CD14-positive monocyte (primary cell): ENCODE data around the gene ZNF648. TPM values are rescaled to one million over a fixed set of nuclear protein-coding genes. Genes with fewer than 3 reads are reported as not detected.

Experiments
- DNase-seq, 3 donors: peaks; one replicate each; pipeline ENCODE4 v3.0.0-alpha.2; 2011 to 2022
- H2AFZ ChIP-seq: 2 replicates; pipeline ENCODE4 v1.6.0; 2012; ENCODE audit warnings: mild to moderate bottlenecking, low read depth, low read length, inconsistent platforms; ENCODE audit not compliant: insufficient read depth, poor library complexity, severe bottlenecking
- H3K27ac ChIP-seq, 2 donors: 1 replicate in 1 of 2; 2 replicates in 1 of 2; pipeline ENCODE4 v1.5.1; 2012 to 2013; ENCODE audit warnings: low read length in 2 of 2, control low read depth in 1 of 2, inconsistent platforms in 1 of 2, low read depth in 1 of 2, mild to moderate bottlenecking in 1 of 2
- H3K27me3 ChIP-seq, 2 donors: one replicate each; pipeline versions ENCODE4 v1.6.0 to v1.6.1; 2011 to 2013; ENCODE audit warnings: low read length in 2 of 2; ENCODE audit not compliant: control insufficient read depth in 2 of 2, insufficient read depth in 2 of 2
- H3K36me3 ChIP-seq, 2 donors: replicated peaks in 1 of 2; 1 replicate in 1 of 2; 2 replicates in 1 of 2; pipeline versions ENCODE4 v1.5.1 to v1.6.1; 2012 to 2013; ENCODE audit warnings: low read length in 2 of 2, control low read depth in 1 of 2, inconsistent platforms in 1 of 2, mild to moderate bottlenecking in 1 of 2; ENCODE audit not compliant: insufficient read depth in 2 of 2, control insufficient read depth in 1 of 2
- H3K4me1 ChIP-seq, 2 donors: 1 replicate in 1 of 2; 2 replicates in 1 of 2; pipeline versions ENCODE4 v1.5.1 to v1.6.1; 2012 to 2013; ENCODE audit warnings: low read length in 2 of 2, control low read depth in 1 of 2, inconsistent platforms in 1 of 2, mild to moderate bottlenecking in 1 of 2, moderate library complexity in 1 of 2; ENCODE audit not compliant: insufficient read depth in 2 of 2, control insufficient read depth in 1 of 2
- H3K4me2 ChIP-seq: replicated peaks from 2 replicates; pipeline ENCODE3; 2012; ENCODE audit warnings: low read length, moderate library complexity, mild to moderate bottlenecking; ENCODE audit not compliant: poor library complexity, severe bottlenecking; ENCODE audit errors: extremely low read depth
- H3K4me3 ChIP-seq, 3 experiments: fragments of 200-600 bp in 1 of 3; sonication (generic) in 1 of 3; replicated peaks in 1 of 3; 1 replicate in 2 of 3; 2 replicates in 1 of 3; pipeline ENCODE4 v1.5.1; 2011 to 2013; ENCODE audit warnings: low read length in 3 of 3, mild to moderate bottlenecking in 3 of 3, control low read depth in 2 of 3, low read depth in 2 of 3, inconsistent platforms in 1 of 3, moderate library complexity in 1 of 3
- H3K79me2 ChIP-seq: 2 replicates; pipeline ENCODE4 v1.6.0; 2012; ENCODE audit warnings: mild to moderate bottlenecking, control low read depth, inconsistent platforms, low read length, moderate library complexity; ENCODE audit not compliant: insufficient read depth
- H3K9ac ChIP-seq: 2 replicates; pipeline ENCODE4 v1.6.0; 2017; ENCODE audit warnings: low read length, mild to moderate bottlenecking; ENCODE audit not compliant: insufficient read depth, poor library complexity, severe bottlenecking
- H3K9me3 ChIP-seq, 2 donors: replicated peaks in 1 of 2; 1 replicate in 1 of 2; 2 replicates in 1 of 2; pipeline versions ENCODE4 v1.5.1 to v1.6.1; 2012 to 2013; ENCODE audit warnings: low read length in 2 of 2, control low read depth in 1 of 2; ENCODE audit not compliant: control insufficient read depth in 1 of 2, insufficient read depth in 1 of 2
- H4K20me1 ChIP-seq: 2 replicates; pipeline ENCODE4 v1.6.0; 2012; ENCODE audit warnings: mild to moderate bottlenecking, low read length, control low read depth, moderate library complexity; ENCODE audit not compliant: insufficient read depth
- H3K27ac Mint-ChIP-seq, 7 donors: one replicate each; pipeline ENCODE4 v1.8.0; 2020; ENCODE audit warnings: mild to moderate bottlenecking in 7 of 7, mixed read lengths in 7 of 7, moderate library complexity in 6 of 7, inconsistent platforms in 2 of 7
- H3K27me3 Mint-ChIP-seq, 3 donors: one replicate each; pipeline ENCODE4 v1.8.0; 2021 to 2022; ENCODE audit warnings: low read depth in 3 of 3, mild to moderate bottlenecking in 3 of 3, mixed read lengths in 3 of 3, moderate library complexity in 3 of 3, inconsistent platforms in 1 of 3
- H3K36me3 Mint-ChIP-seq, 2 donors: one replicate each; pipeline ENCODE4 v1.8.0; 2020; ENCODE audit warnings: mixed read lengths in 2 of 2, inconsistent platforms in 1 of 2, mild to moderate bottlenecking in 1 of 2
- H3K4me1 Mint-ChIP-seq: one replicate; pipeline ENCODE4 v1.8.0; 2020; ENCODE audit warnings: mild to moderate bottlenecking, mixed read lengths
- H3K4me3 Mint-ChIP-seq, 2 donors: one replicate each; pipeline ENCODE4 v1.8.0; 2020; ENCODE audit warnings: mild to moderate bottlenecking in 2 of 2, mixed read lengths in 2 of 2, moderate library complexity in 1 of 2
- H3K9me3 Mint-ChIP-seq, 7 donors: one replicate each; pipeline ENCODE4 v1.8.0; 2020 to 2022; ENCODE audit warnings: mixed read lengths in 7 of 7, mild to moderate bottlenecking in 6 of 7, moderate library complexity in 6 of 7, inconsistent platforms in 2 of 7
- CTCF ChIP-seq: fragments of 200-600 bp; IDR thresholded peaks from one replicate; pipeline ENCODE4 v1.8.0; 2022; ENCODE audit warnings: antibody characterized with exemption, mild to moderate bottlenecking
- WGBS: methylation state at CpG from one replicate; pipeline ENCODE4 v1.1.5; 2013; ENCODE audit warnings: missing lambda C conversion rate; ENCODE audit not compliant: insufficient coverage; 5-methylcytosine and 5-hydroxymethylcytosine counted together
- intact Hi-C, 2 donors: fragments of 100-400 bp; cut with micrococcal nuclease; formaldehyde crosslinking; loops; one replicate each; pipeline versions ENCODE4 v1.15.0 to v1.15.1; 2023
- polyA plus RNA-seq, 3 donors: library from polyadenylated mRNA; depleted of rRNA in 1 of 3; unstranded in 2 of 3; stranded (reverse) in 1 of 3; fragments of 300-500 nt in 2 of 3; fragments of >200 nt in 1 of 3; fragmentation: Illumina TruSeq in 2 of 3; gene quantifications; 1 replicate in 2 of 3; 2 replicates in 1 of 3; pipeline ENCODE4 v1.2.3, GENCODE V29; 2012 to 2021

ZNF648 gene
- polyA plus RNA-seq, 3 donors = not detected

- no peaks in the 10 kb centered on the region for H3K9me3 ChIP-seq
- H3K27me3 Mint-ChIP-seq = peaks cover 0 to 2% (median 0%) of the 10 kb centered on the region in 3 donors
- H3K9ac ChIP-seq = no peak overlapping the region
- peaks cover 13% of the 10 kb centered on the region for H3K4me1 Mint-ChIP-seq
- H4K20me1 ChIP-seq = no peaks in the 10 kb centered on the region
- H3K4me3 ChIP-seq = no peak overlapping the region
- 60% methylated on average over 1 of the region's 2 CpGs for WGBS
- H3K9me3 Mint-ChIP-seq = peaks cover 0 to 2% (median 0%) of the 10 kb centered on the region in 7 donors
- peaks cover 6 to 7% of the 10 kb centered on the region in 2 donors for H3K4me1 ChIP-seq
- no peaks in the 10 kb centered on the region for H3K36me3 Mint-ChIP-seq
- H3K4me2 ChIP-seq = no peak overlapping the region
- peak overlapping the region; percentile 25 for H2AFZ ChIP-seq
- no peak overlapping the region for H3K4me3 Mint-ChIP-seq
- TF ChIP-seq CTCF = no peak
- no peak for DNase-seq
- intact Hi-C loops = loop anchor here (5.0 to 10.0 kb wide), 4 partner anchors 107 to 697 kb away; partner anchors contain the start of genes NPL (in 1 of the 2) and RGS16 (in 1 of the 2)
- H3K79me2 ChIP-seq = no peaks in the 10 kb centered on the region
- no peak overlapping the region for H3K27ac Mint-ChIP-seq
- no peaks in the 10 kb centered on the region for H3K36me3 ChIP-seq
- H3K27ac ChIP-seq = no peak overlapping the region
- no peaks in the 10 kb centered on the region for H3K27me3 ChIP-seq
Measured at GRCh38 chr1:182087304-182087703, 25.8 kb upstream of the ZNF648 start.

GRCh38 chr1:182086620-182087019, 25.1 kb upstream of the ZNF648 start:
- Histone ChIP-seq H3K27ac (no peak overlapping the region), H3K36me3 (no peaks in the 10 kb centered on the region), H3K4me2 (no peak overlapping the region), H3K4me3 (no peak overlapping the region), H3K27me3 (no peaks in the 10 kb centered on the region), H3K9ac (no peak overlapping the region), H3K9me3 (no peaks in the 10 kb centered on the region), H3K79me2 (no peaks in the 10 kb centered on the region), H4K20me1 (no peaks in the 10 kb centered on the region), H2AFZ (no peak overlapping the region), H3K4me1 (peaks cover 6 to 7% of the 10 kb centered on the region in 2 donors)
- WGBS = 79% methylated on average over 5 of the region's 7 CpGs
- Mint-ChIP-seq H3K4me1 (peaks cover 13% of the 10 kb centered on the region), H3K27ac (no peak overlapping the region), H3K9me3 (peaks cover 0 to 2% (median 0%) of the 10 kb centered on the region in 7 donors), H3K36me3 (no peaks in the 10 kb centered on the region), H3K27me3 (peaks cover 0 to 2% (median 0%) of the 10 kb centered on the region in 3 donors), H3K4me3 (no peak overlapping the region)
- DNase-seq = no peak
- intact Hi-C loops = loop anchor here (5.0 to 10.0 kb wide), 4 partner anchors 108 to 698 kb away; partner anchors contain the start of genes NPL (in 1 of the 2) and RGS16 (in 1 of the 2)
- no peak for TF ChIP-seq CTCF
